OCI-LY1 (cell line): ENCODE measurements around the gene INO80E.

Experiments used
- EZH2 ChIP-seq: fragments of 200-600 bp; sonication (generic), shearing (Covaris generic); IDR thresholded peaks from 2 replicates; pipeline ENCODE4 v1.8.0; 2017; ENCODE audit warnings: borderline replicate concordance, mixed run types, mild to moderate bottlenecking, antibody characterized with exemption, low read length, moderate library complexity, mixed read lengths
- TF ChIP-seq, protein P1 (sequence below): fragments of 200-600 bp; sonication (generic), shearing (Covaris generic); IDR thresholded peaks from 2 replicates; pipeline ENCODE4 v1.5.1; 2017; ENCODE audit warnings: mild to moderate bottlenecking, antibody characterized with exemption, low read length, moderate library complexity, mixed read lengths

- TF ChIP-seq, protein P1, sequence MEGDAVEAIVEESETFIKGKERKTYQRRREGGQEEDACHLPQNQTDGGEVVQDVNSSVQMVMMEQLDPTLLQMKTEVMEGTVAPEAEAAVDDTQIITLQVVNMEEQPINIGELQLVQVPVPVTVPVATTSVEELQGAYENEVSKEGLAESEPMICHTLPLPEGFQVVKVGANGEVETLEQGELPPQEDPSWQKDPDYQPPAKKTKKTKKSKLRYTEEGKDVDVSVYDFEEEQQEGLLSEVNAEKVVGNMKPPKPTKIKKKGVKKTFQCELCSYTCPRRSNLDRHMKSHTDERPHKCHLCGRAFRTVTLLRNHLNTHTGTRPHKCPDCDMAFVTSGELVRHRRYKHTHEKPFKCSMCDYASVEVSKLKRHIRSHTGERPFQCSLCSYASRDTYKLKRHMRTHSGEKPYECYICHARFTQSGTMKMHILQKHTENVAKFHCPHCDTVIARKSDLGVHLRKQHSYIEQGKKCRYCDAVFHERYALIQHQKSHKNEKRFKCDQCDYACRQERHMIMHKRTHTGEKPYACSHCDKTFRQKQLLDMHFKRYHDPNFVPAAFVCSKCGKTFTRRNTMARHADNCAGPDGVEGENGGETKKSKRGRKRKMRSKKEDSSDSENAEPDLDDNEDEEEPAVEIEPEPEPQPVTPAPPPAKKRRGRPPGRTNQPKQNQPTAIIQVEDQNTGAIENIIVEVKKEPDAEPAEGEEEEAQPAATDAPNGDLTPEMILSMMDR = no peak
- TF ChIP-seq EZH2 = no peak
Observed at GRCh38 chr16:30003670-30004423, 7.8 kb downstream of the INO80E start.
